Uterus (tissue), 2 donors: ENCODE data around the gene KCNK18.

Experiments used
- CTCF ChIP-seq, 4 experiments: fragments of 200-600 bp in 2 of 4; fragments of 450-650 bp in 2 of 4; sonication (generic) in 2 of 4; IDR thresholded peaks; one replicate each; pipeline ENCODE4 v1.5.1; 2016 to 2019; ENCODE audit warnings: antibody characterized with exemption in 4 of 4, mild to moderate bottlenecking in 2 of 4, moderate library complexity in 1 of 4
- POLR2A ChIP-seq, 2 donors: fragments of 450-650 bp; IDR thresholded peaks; one replicate each; pipeline ENCODE4 v1.6.1; 2016; ENCODE audit warnings: antibody characterized with exemption in 2 of 2, mild to moderate bottlenecking in 1 of 2, moderate library complexity in 1 of 2

GRCh38 chr10:117170244-117170643 lies 27.0 kb upstream of the KCNK18 start:
- TF ChIP-seq CTCF (IDR thresholded peaks at IDR 0.05) = no peak
- TF ChIP-seq POLR2A (IDR thresholded peaks at IDR 0.05) = no peak
